OCI-LY3 (cell line): ENCODE measurements around the gene KRT38.

ENCODE experiments used
- CTCF ChIP-seq: fragments of 200-600, 300-600 bp; sonication (generic); IDR thresholded peaks from 2 replicates; pipeline ENCODE4 v1.5.1; 2014; ENCODE audit warnings: antibody characterized with exemption, low read length, low read depth
- EZH2phosphoT487 ChIP-seq: fragments of 200-600 bp; shearing (Covaris generic); IDR thresholded peaks from 2 replicates; pipeline ENCODE4 v1.6.1; 2018; ENCODE audit warnings: antibody characterized with exemption, mixed run types, low read depth

DNA sequence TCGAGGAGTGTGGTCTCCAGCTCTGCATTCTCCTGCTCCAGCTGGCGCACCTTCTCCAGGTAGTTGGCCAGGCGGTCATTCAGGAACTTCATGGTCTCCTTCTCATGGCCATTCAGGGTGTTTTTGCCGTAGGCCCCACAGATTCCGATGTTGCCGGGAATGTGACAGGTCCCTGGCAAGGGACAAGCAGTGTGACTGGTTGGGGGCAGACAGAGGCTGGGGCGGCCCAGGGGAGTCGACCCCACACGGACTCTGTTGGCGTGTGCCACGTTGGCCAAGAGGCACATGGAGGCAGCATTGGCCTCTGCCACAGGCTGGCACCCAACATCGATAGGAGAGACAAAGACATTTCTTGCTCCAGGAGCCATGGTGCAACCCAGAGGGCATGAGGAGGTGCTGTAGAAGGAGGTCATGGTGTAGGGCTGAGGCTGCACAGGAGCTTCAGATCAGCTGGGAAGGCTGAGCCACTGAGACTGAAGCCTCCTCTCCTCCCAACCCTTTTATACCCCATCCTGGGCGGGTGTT, 16.6 kb downstream of the KRT38 start, which contains the start of gene KRT37:
- TF ChIP-seq CTCF = no peak
- no peak for TF ChIP-seq EZH2phosphoT487
